HG03565 (cell line): ENCODE results near the gene GALNT9.

ENCODE experiments used
- ATAC-seq: cut with Tn5 transposase; IDR thresholded peaks from one replicate; pipeline ENCODE4 v1.9.1; 2021; ENCODE audit warnings: mild to moderate bottlenecking, moderate library complexity; ENCODE audit not compliant: unreplicated experiment

Gene GALNT9

DNA sequence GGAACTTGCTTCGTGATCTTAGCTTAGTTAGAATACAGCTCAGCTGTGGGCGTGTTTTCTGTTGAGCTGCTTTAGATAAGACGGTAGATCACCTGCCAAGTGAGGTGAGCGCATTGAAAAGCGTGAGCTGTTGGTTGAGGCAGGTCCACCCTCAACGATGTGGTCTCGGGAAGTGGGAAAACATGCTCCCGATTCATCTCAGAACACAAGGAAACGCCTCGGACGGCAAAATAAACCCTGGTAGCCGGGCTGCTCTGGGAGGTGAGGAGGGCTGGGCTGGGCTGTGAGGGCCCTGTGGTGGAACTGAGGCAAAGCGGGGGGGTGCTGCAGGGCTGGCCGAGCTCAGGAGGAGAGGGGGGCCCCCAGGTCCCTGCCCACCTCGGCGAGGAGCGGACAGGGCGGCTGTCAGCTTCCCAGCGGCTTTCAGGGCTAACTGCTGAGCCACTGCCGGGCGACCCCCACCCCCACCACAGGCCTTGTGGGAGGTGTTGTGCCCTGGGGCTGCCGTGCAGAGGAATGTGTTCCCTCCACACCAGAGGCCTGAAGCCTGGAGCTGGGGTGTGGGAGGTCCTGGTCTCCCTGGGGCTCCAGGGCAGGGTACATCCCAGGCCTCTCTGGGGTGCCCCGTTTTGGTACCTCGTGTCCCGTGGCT is 154.4 kb downstream of the GALNT9 start:
- no peak for ATAC-seq

DNA sequence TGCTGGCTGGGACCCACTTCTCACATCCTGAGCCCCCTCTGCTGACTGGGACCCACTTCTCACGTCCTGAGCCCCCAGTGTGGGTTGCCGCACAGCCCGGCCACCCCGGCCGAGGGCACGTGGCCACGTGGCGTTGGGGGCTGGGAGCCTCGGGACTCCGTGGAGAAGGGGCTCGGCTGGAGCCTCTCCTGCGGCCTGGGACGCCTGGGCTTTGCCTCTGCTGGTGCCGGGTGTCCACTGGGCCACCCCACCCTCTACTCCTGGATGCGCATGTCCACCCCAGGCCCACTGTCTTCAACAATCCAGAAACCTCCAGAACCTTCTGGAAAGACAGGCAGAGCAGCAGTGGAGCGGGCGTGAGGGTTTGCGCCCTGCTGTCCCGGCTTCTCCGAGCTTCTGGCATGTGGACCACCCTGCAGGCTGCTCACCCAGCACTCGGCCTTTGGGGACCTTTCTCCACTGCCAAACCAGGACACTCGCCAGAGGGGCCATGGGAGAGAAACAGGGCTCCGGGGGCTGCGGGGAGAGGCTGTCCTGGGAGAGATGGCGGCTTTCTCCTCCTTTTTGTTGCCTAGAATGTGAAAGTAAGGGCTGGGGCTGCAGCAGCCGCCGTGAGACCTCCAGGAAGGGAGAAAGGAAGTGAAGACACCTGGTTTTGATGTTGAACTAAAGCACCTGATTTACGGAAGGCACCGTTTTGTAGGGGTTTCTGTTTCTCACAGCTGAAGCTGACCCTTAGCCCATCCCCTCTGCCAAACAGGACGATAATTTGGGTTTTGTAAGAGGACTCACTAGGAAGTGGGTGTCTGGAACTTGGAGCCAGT is 155.2 kb downstream of the GALNT9 start:
- no peak for ATAC-seq

DNA sequence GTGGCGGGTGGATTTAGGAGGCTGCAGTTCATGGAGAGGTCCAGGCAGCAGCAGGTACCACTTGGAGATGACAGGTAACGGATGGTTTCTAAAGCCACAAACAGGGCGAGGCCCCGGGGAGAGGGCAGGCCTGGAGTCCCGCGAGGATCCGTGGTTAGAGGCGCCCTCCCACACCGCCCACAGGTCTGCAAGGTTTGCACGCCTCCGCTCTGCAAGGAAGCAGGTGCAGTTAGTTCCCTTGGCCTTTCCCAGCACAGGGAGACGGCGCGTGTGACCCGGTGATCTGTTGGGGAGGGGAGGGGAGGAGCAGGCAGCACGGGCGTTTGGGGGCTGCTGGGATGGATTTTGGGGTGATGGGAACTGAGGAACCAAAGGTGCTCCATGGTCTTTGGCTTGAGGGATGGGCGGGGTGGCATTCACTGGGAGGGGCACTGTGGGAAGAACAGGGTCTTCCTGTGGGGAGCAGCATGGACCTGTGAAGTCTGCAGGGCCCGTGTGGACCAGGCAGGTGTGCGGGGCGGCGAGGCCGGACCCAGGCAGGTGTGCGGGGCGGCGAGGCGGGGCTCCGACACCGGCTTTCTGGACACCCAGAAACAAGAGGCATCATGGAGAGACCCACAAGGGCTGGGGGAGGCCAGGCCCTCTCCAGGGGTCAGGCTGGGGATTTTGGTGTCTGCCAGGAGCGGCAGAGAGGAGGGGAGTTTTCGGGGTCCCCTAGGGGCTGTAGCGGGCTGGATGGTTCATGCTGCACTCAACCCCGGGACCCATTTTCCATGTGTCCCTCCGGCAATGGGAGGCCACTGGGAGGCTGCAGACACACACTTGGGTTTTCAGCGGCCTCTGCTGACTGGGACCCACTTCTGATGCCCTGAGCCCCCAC is 156.0 kb downstream of the GALNT9 start:
- ATAC-seq = no peak

GRCh38 chr12:132172619-132173018 is 156.8 kb downstream of the GALNT9 start:
- no peak for ATAC-seq

DNA sequence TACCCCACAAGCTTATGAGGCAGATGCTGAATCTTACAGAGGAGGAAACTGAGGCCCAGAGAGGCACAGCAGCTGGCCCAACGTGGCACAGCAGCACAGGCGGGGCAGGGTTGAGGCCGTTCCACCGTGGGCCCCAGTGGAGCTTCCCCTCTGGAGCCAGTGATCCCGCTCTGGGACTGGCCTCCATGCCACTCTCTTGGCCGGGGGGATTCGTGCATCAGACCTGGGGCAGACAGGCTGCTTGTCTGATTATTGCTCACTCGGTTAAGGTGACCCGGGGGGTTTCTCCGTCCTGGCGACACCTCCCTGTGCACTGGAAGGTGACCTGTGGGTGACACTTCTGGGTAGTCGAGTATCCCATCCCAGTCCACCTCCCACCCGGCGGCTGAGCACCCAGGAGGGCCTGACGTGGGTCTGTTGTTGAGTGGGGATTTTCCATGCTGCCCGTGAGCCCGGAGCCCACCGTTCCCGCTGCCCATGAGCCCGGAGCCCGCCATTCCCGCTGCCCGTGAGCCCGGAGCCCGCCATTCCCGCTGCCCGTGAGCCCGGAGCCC is 157.3 kb downstream of the GALNT9 start:
- ATAC-seq = no peak

DNA sequence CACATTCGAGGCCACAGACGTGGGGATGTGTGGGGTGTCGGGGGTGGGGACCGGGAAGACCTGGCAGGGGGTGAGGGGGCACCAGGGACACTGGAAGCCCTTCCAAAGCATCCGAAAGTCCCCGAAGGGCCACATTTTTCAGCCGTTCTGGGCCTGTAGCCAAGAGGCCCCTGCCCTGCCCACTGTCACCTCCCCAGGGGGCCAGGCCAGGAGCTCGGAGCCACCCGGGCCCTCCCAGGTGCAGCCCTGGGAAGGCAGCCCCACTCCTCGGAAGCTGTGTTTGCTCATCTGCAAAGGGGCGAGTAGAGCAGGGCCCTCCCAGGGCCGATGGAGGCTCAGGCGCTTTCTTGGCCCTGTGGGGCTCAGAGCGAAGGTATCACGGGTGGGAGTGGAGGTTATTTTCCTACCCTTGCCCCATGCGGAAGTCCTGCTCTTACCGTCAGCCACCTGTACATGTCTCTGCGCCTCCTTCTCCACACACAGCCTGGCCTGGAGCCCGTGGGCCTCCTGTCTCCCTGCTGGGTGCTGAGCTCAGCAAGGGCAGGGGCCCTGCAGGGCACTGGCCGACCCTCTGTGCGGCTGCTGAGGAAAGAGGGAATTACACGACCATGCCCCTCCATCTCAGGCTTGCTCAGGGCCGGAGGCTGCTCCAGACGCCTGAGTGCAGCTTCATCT is 158.0 kb downstream of the GALNT9 start:
- ATAC-seq = no peak

DNA sequence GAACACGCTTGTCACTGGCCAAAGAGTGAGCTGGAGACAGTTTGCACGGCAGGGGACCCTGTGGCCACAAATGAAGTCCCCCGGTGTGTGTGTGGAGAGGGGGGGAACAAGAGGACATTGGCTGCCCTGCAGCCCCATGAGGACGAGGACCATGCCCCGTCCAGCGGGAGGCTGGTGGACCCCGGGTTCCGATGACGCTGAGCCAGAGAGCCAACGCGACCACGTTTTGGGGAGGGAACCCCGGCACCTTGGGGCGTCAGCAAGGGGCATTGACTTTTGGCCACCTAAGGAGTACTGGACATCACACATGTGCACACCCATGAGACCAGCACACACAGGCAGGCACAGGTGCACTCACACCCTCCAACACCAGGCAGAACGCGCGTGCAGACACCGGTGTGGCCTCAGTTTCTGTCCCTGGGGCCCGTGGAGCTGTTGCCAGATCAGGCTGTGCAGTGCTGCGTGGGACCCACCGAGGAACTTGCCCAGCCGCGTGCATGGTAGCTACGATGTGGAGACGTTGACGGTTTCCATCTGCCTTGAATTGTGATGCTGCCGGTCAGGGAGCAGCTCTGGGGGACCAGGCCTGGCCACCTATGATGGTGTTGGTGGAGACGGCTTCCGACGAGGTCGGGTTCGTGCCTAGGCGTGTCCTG is 158.6 kb downstream of the GALNT9 start:
- no peak for ATAC-seq

- ATAC-seq = no peak
Observed at GRCh38 chr12:132170094-132170636, 159.2 kb downstream of the GALNT9 start.

DNA sequence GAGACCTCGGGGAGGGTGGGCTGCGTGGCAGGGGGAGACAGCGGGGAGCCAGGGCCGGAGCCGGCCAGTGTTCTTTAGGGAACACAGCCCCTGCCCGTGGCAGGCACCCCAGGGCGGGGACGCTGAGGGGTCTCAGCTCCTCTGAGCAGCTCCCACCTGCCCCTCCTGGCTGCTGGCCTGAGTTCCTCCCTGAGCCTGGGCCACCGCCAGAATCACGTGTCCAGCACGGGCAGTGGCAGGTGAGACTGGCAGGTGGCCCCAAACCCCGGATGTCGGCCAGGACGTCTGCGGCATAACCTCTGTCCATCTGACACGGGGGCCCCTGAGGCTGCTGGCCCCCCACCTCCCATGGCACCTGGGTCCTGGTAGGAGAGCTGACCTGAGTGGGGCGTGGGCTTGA is 160.0 kb downstream of the GALNT9 start:
- ATAC-seq = no peak

DNA sequence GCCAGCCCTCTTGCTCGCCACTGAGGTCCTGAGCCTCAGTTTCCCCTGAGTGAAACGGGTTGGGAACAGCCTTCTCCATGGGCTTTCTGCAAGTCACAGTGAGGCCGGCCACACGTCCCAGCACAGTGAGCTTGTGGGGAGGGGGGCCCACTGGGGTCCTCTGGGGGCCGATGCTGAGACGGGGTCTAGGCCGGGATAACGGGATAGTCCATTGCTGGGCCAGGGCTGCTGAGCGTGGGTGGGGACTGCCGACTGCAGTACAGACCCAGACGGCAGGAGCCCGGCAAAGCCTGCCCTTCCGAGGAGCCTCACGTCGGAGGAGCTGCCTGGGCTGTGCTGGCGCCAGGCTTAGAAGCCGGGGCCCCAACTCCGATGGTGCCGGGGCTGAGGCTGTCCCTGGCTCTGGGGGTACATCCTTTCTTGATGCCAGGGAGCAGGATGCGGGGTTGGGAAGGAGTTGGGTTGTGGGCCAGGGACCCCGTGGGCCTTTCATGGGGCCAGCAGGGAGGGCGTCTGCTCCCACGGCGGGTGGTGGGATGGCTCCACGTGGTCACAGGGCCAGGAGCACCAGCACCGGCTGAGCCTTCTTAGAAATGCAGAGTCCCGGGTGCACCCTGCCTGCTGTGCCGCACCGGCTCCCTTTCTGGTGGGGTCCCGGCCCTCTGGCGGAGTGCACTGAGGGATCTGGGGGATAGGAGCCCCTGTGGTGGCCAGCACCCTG is 160.9 kb downstream of the GALNT9 start:
- ATAC-seq = no peak

GRCh38 chr12:132167611-132168310 is 161.6 kb downstream of the GALNT9 start:
- no peak for ATAC-seq

GRCh38 chr12:132166801-132167591 is 162.4 kb downstream of the GALNT9 start:
- no peak for ATAC-seq

- ATAC-seq = no peak
Observed at GRCh38 chr12:132166093-132166492, 163.3 kb downstream of the GALNT9 start.

DNA sequence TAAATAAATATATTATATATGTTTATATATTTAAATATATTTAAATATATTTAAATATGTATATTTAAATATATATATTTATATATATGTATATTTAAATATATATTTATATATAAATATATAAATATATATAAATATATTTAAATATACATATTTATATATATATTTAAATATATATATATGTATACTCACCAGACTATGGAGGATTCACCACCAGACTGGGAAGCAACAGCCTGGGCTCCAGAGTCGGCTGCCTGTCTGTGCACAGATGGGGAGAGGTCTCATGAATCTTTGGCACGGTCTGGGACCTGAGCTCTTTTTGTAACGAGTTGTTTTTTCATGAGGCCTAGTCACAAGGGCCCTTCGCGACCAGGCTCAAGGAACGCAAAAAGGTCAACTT is 163.8 kb downstream of the GALNT9 start:
- ATAC-seq = no peak

DNA sequence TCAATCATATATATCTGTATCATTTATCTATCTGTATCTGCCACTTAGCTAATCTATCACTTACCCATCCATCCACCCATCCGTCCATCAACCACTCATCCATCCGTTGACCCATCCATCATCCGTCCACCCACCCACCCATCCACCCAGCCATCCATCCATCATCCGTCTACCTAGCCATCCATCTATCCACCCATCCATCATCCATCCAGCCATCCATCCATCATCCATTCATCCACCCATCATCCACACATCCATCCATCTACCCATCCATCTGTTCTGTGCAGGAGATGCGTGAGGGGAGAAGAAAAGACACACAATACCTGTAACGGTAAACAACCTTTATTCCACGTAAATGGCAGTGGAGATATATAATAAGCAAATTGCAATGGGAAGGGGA is 165.0 kb downstream of the GALNT9 start:
- no peak for ATAC-seq

DNA sequence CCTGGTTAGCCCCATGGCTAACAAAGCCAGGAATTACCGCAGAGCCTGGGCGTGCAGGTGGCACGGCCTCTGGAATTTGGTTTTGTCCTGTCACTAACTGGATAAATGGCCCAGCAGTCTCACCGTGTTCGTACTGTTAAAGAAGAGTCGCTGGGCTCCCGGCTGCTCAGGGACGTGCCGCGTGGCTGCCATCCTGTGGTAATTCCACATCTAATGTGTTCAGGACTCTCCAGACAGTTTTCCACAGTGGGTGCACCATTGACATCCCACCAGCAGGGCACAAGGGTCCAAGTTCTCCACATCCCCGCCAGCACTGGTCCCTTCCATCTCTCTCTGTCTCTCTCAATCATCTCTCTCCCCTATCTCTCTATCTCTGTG is 165.5 kb downstream of the GALNT9 start:
- ATAC-seq = no peak

GRCh38 chr12:132163041-132163910 is 166.1 kb downstream of the GALNT9 start:
- no peak for ATAC-seq
